Neural progenitor cell (in vitro differentiated cells): Measurements from ENCODE around the gene ZNF462.

Experiments used
- CTCF ChIP-seq: fragments of 200-600 bp; sonication (generic); IDR thresholded peaks from 2 replicates; pipeline ENCODE4 v1.5.1; 2017; ENCODE audit warnings: antibody characterized with exemption, mild to moderate bottlenecking
- EZH2 ChIP-seq: fragments of 200-600 bp; sonication (generic); IDR thresholded peaks from 2 replicates; pipeline ENCODE4 v1.6.1; 2017; ENCODE audit warnings: antibody characterized with exemption, mild to moderate bottlenecking, moderate library complexity

- no peak for TF ChIP-seq EZH2
- no peak for TF ChIP-seq CTCF
Measured at GRCh38 chr9:106960258-106960657, 97.3 kb downstream of the ZNF462 start.
